Measurements from ENCODE around the gene RFC2.

GRCh38 chr7:74293577-74293908 is 39.3 kb upstream of the RFC2 start:
- no peak for TF ChIP-seq EZH2 (IDR thresholded peaks at IDR 0.05; ENCODE audit: insufficient read depth, poor library complexity, severe bottlenecking)
- TF ChIP-seq EZH2phosphoT487 (IDR thresholded peaks at IDR 0.05; ENCODE audit: insufficient read depth, low read depth), result no peak

Data from GM23248 (cell line).